Kasumi-1 (cell line): ENCODE measurements around the gene PSMC3.

Source experiments
- DNase-seq, 2 experiments: peaks; one replicate each; lab custom pipeline; 2025; lab: John Stamatoyannopoulos, UW

The PSMC3 gene

GRCh38 chr11:47413351-47413750 is 12.9 kb downstream of the PSMC3 start:
- DNase-seq, result no peak

GRCh38 chr11:47411884-47412746 is 14.1 kb downstream of the PSMC3 start:
- peak; percentile 14 to 18 for DNase-seq

GRCh38 chr11:47410370-47411264 is 15.6 kb downstream of the PSMC3 start:
- no peak for DNase-seq

- DNase-seq, result no peak
These were observed 16.5 kb downstream of the PSMC3 start for GRCh38 chr11:47409440-47410369.

GRCh38 chr11:47408598-47409439 is 17.4 kb downstream of the PSMC3 start:
- DNase-seq, result no peak

GRCh38 chr11:47407746-47408590 is 18.3 kb downstream of the PSMC3 start, which contains the start of gene SLC39A13:
Gene SLC39A13, plus strand, starts transcription at chr11:47408590. Its CDS starts 1,505 bp downstream, at chr11:47410095.
- peak; percentile 96 to 97 for DNase-seq

GRCh38 chr11:47406896-47407745 is 19.1 kb downstream of the PSMC3 start:
- DNase-seq, result no peak

GRCh38 chr11:47403571-47403970 is 22.7 kb downstream of the PSMC3 start:
- DNase-seq, result no peak

- no peak for DNase-seq
These were observed 23.1 kb downstream of the PSMC3 start for GRCh38 chr11:47403135-47403534.

- no peak for DNase-seq
These were observed 25.4 kb downstream of the PSMC3 start for GRCh38 chr11:47400768-47401279.

- no peak for DNase-seq
These were observed 26.1 kb downstream of the PSMC3 start for GRCh38 chr11:47399860-47400767.

GRCh38 chr11:47398551-47398950 is 27.7 kb downstream of the PSMC3 start:
- no peak for DNase-seq

- no peak for DNase-seq
These were observed 28.2 kb downstream of the PSMC3 start for GRCh38 chr11:47398011-47398410.

- DNase-seq, result no peak
These were observed 30.3 kb downstream of the PSMC3 start for GRCh38 chr11:47396049-47396320.

- DNase-seq, result no peak
These were observed 30.8 kb downstream of the PSMC3 start for GRCh38 chr11:47395223-47396048.

- peak; percentile 79 for DNase-seq
These were observed 31.7 kb downstream of the PSMC3 start for GRCh38 chr11:47394322-47395222.
